HG03139 (cell line): ENCODE measurements around the gene REG4.
"Not testable (repeated sequence)": the region's sequence is repeated elsewhere in the genome, so short reads cannot be mapped to it uniquely, and the experiment has no call there.

Experiments
- ATAC-seq: cut with Tn5 transposase; IDR thresholded peaks from one replicate; pipeline ENCODE4 v1.9.1; 2021; ENCODE audit not compliant: unreplicated experiment

REG4 gene

DNA sequence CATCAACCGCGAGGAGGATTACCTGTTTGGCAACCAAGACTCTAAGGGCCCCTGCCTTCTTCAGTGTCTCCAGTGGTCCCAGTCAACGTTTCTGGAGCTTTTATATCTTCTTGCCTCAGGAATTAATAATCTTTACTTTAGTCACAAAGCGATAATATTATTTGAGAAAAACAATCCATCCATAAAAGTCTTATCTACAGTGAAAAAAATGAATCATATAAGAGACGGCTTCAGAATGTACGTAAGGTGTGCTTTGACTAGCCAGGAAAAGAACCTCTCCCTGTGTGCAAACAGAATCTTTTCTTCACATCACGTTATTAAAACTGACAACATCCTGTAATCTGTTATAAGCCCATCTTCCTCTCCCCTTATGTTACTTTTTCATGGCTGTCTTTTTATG lies at the start of gene REG4:
Gene REG4, minus strand, starts transcription at position 74 of the 400 bp plus-strand sequence. CDS start 2,691 bp downstream, outside the sequence.
- ATAC-seq, result no peak

DNA sequence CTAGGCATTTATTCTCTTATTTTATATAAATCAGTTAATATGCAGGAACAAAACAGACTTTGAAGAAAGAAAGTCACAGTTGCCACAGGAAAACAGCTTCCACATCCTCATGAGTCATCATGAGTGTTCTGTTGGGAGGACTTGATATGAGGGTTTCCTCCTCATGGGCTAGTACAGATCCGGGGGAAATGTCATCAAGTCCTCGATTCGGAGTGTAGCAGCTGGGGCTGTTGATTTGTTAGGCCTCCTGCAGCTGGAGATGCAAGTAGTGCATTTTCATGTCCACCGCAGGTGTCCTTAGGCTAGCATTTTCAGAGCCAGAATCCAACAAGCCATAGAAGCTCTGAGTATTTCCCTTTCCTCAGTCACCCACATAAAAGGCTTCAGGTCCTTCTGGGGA lies 48.4 kb upstream of the REG4 start:
- ATAC-seq, result no peak

DNA sequence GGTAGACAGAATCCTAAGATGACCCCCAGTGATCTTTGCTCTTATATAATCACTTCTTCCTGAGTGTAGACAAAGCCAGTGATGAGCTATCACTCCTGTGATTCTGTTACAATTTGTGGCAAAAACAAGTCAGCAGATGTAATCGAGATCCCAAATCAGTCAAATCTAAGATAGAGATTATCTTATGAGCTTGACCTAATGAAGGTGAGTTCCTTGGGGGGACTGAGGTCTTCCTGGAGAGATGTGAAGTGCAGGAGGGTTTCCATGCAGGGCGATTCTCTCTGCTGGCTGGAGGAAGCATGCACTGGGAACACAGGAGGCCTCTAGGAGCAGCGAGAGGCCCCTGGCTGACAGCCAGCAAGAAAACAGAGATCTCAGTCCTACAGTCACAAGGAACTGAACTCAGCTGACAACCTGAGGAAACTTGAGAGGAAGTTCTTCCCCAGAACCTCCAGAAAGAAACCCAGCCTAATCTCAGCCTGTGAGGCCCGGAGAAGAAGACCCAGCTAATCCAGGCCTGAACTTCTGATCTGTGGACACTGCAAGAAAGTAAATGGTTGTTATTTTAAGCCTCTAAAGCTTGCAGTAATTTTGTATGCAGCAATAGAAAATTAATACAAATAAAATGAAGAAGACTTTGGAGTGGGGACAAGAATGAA lies 47.4 kb upstream of the REG4 start:
- not testable (repeated sequence) for ATAC-seq

DNA sequence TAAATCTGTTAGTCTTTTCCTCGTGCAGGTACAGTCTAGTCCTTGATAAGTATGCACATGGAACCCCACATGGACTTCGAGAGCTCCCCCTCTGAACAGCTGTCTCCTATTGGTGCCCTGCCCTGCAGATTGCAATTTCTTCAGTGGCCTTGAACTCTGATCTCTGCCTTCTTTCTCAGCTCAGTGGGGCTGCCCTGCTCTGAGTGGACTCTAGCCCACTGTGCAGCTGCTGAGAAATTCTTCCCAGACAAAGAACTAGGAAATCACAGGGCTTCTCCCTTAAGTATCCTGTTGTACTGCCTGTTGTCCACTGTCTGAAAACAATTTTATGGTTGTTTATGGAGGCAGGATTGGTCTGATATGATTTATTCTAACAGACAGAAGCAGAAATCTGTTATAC lies 46.9 kb upstream of the REG4 start:
- ATAC-seq, result no peak

DNA sequence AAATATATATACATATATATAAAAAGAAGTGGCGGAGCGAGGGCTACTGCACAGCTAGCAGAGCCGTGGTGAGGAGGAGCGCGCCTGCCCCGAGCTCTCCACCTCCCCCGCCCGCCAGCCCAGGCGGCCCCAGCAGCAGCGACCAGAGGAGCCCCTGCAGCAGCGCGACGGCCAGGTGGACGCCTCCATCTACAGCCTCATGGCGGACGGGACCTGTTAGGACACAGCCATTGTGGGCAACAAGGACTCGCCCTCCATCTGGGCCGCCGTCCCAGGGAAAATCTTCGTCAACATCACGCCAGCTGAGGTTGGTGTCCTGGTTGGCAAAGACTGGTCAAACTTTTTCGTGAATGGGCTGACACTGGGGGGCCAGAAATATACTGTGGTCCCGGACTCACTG lies 41.9 kb upstream of the REG4 start:
- ATAC-seq, result no peak

DNA sequence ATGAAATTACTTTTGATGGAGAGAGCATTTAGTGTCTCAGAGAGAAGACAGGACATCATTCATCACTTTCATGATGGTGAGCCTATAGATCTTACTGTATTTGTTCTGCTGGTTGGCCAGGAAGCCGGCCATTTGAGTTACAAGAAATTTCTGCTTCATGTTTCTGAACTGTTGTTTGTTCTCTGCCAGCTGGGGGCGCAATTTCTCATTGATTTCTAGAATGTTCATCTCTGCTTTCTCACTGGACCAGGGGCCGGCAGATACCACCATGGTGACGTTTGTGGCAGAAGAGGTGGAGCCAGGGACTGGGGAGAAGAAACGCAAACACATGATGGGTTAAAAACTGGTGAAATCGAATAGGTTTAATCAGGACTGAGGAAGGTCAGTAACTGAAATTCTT lies 32.9 kb upstream of the REG4 start:
- not testable (repeated sequence) for ATAC-seq

DNA sequence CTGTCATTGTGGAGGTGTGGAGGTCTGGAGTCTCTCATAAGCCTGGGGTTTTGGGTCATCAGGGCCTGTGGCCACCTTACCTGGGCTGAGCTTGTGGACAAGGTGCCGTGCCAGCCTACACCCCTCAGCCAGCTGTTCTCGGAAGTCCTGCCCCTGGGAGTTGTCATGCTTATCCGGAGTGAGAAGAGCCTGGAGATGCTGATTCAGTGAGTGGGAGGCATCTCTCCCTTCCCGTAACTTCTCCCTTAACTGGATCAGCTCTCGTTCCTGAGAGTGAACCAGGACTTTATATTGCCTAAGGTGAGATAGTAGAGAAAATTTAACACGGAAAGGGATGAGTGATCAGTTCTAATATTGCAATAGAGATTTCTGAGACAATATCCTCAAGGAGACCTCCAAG lies 30.0 kb upstream of the REG4 start:
- ATAC-seq, result no peak

DNA sequence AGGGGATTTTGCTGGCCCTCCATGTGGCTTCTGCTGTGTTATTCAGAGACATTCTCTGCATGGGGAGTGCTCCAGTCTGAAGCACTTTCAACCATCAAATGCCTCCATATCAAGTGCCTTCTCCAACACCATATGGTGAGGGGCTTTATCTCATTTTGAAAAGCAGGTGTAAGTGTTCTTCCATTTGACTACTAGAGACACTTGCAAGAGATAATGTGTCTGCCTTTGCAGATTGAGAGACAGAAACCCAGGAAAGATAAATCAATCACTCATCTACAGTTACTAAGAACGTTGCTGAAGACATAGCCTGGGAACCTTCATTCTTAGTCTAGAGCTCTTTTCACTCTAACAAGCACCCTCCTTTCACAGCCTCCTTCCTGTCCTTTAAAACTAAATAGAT lies 29.5 kb upstream of the REG4 start:
- no peak for ATAC-seq

DNA sequence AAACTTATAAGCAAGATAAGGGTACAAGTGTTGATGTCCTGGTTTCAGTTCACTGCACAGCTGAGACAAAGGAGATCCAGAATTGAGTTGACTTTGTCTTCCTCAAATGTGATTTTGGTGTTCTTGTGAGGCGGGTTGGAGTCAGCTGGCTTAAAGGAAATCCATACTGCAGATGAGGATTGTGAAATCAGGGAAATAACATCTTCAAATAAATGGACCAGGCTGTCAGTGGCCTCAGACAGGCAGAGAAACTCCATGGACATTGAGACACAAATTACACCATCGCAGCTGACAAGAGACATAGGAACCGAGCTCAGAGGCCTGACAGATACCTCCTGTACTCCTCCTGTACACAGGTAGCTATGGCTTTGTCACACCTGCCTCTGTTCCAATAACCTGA lies 27.0 kb upstream of the REG4 start:
- no peak for ATAC-seq

DNA sequence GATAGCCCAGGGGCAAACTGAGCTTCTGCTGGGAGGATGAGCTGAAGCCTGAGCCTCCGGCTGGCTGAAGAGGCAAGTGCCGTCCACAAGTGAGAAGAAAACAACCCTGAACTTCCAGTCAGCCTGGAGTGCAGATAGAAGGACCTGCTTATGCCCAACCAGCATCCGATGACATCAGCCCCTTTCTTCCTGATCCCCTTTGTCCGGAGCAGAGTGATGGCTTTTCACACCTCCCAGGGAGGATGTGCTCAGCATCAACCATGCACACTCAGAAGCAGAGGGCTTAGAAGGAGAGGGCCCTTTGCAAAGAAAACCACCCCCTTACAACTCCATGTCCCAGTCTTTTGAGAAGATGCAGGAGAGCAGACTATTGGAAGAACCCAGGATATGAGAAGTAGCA lies 23.7 kb upstream of the REG4 start:
- ATAC-seq, result no peak

DNA sequence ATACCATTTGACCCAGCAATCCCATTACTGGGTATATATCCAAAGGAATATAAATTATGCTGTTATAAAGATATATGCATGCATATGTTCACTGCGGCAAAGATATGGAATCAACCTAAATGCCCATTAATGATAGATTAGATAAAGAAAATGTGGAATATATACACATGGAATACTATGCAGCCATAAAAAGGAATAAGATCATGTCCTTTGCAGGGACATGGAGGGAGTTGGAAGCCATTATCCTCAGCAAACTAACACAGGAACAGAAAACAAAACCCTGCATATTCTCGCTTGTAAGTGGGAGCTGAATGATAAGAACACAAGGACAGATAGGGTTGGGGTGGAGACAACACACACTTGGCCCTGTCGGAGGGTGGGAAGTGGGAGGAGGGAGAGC lies 19.8 kb upstream of the REG4 start:
- no peak for ATAC-seq

DNA sequence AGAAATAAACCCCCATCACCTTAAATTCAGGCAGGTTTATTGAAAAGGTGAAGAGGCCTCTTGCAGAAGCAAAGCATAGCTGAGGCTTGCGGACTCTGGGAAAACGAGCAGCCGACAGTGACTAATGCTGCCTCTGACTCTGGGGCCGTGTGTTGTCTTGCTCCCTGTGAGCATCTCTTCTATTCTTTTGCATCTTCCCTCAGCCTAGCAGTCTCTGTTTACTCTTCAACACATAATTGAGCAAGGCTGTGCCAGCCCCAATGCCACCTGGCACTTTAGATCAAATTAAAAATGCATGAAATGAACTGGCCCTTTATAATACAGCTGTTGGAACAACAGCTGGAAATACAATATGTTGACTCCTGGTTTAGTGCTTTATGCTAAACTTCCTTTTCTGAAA lies 18.4 kb upstream of the REG4 start:
- ATAC-seq, result no peak

DNA sequence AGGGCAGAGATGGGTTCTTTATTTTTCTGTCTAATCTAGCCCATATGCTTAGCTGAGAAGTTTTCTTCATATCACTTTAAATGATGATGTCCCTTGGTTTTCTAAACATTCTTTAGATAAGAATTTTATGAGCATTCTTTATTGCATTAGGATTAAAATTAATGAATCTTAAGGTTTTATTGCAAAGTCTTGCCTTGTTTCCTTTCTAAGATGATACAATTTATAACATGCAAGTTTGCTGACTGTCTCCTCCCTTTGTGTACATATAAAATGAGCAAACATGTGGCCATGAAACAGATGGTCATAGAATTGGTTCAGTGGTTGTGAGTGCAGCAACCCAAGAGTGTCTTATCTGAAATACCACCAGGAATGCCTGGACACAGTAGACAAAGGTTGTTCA lies 17.7 kb upstream of the REG4 start:
- not testable (repeated sequence) for ATAC-seq

DNA sequence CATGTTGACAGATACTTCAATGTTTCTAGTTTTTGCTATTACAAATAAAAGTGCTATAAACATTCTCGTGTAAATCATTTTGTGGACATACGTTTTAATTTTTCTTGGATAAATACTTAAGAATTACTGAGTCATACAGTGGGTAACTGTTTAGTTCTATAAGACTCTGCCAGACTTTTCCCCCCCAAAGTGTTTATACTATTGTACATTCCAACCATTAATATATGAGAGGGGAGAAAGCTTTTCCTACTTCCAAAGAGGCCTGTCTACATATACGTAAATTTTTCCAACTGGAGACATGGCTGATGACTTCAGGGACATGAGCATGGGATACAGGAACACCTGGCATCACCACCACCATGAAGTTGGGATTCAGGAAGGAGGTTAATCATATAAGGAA lies 17.0 kb upstream of the REG4 start:
- ATAC-seq, result no peak

DNA sequence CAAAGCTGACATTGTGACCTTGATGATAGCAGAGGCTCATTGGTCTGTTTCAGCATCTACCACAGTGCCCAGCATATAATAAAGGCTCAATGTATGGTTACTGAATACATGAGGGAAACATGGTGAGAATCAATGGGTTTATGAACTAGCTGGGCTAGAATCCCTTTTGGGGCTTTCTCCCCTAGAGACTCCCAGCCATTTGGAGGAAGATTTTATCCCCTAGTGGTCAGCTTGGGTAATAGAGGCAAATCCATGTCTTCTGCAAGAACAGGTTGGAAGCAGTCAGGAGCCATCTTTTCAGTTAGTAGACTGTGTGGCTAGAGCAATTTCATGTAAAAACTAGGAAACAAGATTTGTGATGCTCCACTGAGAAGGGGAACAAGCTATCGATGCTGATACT lies 15.8 kb upstream of the REG4 start:
- no peak for ATAC-seq

DNA sequence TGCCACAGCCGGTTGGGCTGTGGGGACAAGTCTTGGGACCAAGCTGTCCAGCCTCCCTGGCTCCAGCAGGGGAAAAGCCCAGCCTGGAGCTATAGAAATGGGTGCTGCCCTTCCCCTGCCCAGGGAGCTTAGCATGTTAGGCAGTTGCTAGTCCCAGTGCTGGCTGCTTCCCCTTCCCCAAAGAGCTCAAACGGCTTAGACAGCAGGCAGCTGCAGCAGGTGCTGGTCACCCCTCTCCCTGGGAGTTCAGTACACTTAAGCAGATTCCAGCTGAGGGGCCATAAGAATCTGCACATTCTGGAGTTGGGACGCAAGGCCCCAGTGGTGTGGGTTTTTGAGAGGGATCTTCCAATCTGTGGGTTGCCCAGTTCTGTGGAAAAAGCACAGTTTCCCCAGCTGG lies 11.1 kb upstream of the REG4 start:
- no peak for ATAC-seq

DNA sequence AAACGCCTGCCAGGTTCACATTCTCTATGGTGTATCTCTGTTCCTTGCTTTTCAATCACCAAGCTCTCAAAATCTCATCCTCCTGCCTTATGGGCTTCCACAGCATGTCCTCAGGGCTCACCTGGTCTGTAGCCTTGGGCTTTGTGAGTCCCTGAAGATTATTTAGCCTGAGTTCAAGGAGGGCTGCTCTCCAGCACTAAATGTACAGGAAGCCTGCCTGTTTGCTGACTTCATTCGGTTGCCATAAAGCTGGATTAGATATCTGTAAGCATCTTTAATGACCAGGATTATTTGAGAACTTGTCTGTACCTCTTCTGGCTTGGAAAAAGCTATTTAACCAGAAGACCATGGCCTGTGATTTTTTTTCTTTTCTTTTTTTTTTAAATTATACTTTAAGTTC lies 6.9 kb upstream of the REG4 start:
- no peak for ATAC-seq

DNA sequence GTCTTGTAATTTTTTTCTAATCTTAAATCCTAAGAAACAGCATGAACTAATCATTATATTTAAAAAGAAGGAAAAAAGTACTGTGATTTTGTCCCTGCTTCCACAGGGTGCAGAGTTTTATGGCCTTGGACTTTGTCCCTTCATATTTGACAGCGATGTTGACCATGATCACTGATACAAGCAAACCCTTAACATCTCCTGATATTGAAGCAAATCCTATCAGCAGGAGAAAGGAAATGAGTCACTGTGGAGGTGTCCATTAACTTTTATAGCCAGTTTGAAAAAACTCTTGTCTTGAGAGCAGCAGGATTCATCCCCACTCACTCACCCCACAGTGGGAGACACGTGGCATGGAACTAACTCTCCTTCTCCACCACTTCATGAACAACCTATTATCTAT lies 5.1 kb upstream of the REG4 start:
- no peak for ATAC-seq

DNA sequence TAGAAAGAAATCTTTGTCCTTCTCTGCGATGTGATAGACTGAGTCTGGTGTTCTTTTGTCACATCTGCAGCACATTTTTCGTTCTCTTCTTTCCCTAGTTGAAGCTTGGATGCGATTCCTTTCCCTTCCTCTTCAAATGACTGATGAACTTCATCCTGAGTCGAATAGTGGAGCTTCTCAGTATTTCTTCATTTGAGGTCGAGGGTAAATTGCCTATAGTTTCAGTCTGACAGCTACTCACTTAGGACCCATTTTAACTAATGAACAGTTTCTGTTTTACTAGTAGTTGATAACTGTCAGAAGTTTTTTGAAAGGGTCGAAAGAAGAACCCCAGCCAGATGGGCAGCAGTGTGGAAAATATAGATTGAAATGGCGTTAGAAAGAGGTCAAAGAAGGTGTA lies 4.7 kb upstream of the REG4 start:
- no peak for ATAC-seq

DNA sequence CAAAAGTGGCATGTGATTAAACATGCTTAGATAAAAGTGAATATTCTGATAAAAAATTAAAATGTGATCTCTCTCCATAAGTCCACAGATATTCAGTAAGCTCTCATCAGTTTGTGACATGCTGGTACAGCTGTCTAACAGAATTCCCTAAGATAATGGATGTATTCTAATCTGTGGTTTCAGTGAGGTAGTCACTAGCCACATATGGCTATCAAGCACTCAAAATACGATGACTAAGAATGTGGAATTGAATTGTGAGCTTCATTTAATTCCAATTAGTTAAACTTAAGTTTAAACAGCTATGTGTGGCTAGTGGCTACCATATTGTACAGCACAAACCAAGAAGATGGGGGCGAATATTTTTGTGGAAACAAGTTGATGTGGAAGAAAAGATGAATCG lies 4.1 kb upstream of the REG4 start:
- ATAC-seq, result no peak

DNA sequence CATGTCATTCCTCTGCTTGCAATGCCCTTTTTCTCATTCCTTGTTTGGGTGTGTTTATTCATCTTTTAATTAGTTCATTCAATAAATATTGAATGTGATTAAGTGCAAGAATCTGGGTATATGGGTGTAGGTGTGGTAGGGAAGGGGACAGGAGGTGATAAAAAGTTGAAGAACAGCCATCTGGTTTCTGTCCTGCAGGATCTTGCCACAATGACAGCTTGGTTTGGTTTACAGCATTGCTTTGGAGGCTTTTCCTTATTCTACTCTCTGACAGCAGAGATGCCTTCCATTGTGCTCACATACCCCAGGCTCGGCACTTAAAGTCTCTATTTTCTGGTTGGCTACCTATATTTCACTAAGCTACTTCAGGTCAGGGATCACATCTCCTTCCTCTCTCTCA lies 3.0 kb upstream of the REG4 start:
- no peak for ATAC-seq

DNA sequence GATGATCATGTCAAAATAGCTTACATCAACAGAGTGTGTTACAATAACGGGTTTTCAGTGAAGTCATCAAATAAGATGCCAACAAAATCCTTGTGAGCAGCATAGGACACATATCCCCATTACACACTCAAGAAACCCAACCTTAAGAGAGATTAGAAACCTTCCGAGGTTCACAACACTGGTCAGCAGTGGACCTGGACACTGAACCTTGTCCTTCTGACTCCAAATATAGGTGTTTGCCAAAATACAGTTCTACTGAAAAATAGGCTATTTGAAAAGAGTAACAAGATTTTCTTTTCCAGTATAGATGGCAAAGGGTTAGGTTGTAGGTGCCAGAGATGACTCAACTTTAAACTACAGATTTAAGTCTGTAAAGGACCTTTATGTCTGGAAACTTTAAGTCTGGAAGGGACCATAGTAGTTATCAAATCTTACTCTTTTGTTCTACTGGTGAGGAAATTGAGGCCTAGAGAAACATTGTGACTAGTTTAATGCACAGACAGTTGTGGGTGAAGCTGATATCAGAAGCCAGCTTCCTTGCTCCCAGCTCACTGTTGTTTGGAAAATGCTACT lies 811 bp upstream of the REG4 start:
- ATAC-seq, result no peak

DNA sequence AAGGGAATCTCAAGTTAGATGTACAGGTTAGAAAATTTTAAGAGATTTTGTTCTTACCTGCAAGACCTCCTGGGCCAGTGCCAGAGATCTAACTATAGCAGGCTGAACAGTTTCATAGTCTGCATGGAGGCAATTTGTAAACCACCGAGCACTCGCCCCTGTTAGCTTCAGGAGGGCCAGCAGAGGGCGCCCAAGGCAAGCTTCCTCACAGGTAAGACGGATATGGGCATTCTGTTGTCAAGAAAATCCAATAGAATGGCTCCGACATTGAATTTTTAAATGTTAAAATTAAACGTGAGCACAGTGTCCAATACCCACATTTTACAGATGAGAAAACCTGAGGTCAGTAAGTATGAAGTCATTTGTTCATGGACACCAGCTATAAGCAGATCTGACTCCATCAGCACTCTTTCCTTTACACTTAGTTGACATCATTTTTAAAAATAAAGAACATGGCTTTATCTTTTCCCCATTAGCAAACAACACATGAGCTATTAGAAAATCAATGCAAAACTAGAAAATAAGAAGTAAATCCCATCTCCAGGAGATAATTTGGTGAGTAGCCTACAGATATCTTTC lies 2.2 kb downstream of the REG4 start:
- ATAC-seq, result no peak
